KOPT-K1 (cell line): ENCODE measurements around the gene FHAD1.
"Not testable (repeated sequence)": the region's sequence is repeated elsewhere in the genome, so short reads cannot be mapped to it uniquely, and the experiment has no call there.

Source experiments
- H3K27ac ChIP-seq: fragments of 200-600 bp; sonication (generic); 2 replicates; pipeline ENCODE4 v1.5.1; 2016; ENCODE audit warnings: antibody characterized with exemption, mild to moderate bottlenecking, low read depth, low read length; ENCODE audit not compliant: poor library complexity, severe bottlenecking
- H3K36me3 ChIP-seq: fragments of 200-600 bp; sonication (generic); 2 replicates; pipeline ENCODE4 v1.5.1; 2017; ENCODE audit warnings: antibody characterized with exemption, mild to moderate bottlenecking, low read length, moderate library complexity; ENCODE audit not compliant: insufficient read depth
- H3K9me3 ChIP-seq: fragments of 200-600 bp; sonication (generic); 2 replicates; pipeline ENCODE4 v1.5.1; 2017; ENCODE audit warnings: antibody characterized with exemption, low read length, mild to moderate bottlenecking; ENCODE audit not compliant: insufficient read depth, poor library complexity, severe bottlenecking

Gene FHAD1

DNA sequence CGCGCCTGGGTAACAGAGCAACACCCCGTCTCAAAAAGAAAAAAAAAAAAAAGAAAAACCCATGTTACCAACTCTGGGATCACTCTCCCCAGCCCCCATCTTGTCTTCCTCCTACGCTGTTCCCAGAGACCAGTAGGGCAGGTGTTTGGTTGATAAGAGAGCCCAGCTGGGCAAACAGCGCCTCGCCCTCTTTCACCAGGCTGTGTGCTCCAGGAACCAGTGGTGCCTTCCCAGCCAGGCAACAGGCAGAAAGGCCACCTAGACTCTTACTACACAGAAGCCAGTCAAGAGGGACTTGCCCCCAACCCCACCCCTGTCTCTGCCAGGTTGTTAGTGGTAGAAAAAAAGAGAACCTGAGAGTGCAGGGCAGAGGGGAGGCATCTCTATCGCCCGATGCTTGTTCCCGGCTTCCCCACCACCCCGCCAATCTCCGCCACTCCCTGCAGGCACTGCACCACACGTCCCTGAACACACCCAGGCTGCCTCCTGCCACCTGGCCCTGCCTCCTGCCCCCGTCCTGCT is 177.2 kb downstream of the FHAD1 start:
- Histone ChIP-seq H3K9me3 (peaks cover 7% of the 10 kb centered on the region), H3K36me3 (peaks cover 20% of the 10 kb centered on the region; the same call in 1 of the 2 replicates), H3K27ac (no peak overlapping the region)

DNA sequence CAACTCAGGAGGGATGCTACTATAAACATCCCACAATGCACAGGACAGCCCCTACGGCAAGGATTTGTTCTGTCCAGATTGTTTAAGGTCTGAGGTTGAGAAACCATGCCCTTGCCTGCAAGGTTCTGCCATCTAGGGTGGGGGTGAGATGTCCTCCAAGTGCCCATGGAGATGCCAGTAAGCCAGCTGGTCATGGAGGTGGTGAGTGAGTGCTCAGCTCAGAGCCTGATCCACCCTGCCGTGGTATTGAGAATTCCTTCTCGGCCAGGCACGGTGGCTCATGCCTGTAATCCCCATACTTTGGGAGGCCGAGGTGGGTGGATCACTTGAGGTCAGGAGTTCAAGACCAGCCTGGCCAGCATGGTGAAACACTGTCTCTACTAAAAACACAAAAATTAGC is 178.0 kb downstream of the FHAD1 start:
- Histone ChIP-seq H3K27ac (no peak overlapping the region), H3K9me3 (peaks cover 7% of the 10 kb centered on the region), H3K36me3 (peaks cover 20% of the 10 kb centered on the region; the same call in 1 of the 2 replicates)

- H3K36me3 ChIP-seq = peaks cover 20% of the 10 kb centered on the region; the same call in 1 of the 2 replicates
- H3K9me3 ChIP-seq = peaks cover 7% of the 10 kb centered on the region
- H3K27ac ChIP-seq = no peak overlapping the region
Measured at GRCh38 chr1:15425521-15425920, 178.5 kb downstream of the FHAD1 start.

DNA sequence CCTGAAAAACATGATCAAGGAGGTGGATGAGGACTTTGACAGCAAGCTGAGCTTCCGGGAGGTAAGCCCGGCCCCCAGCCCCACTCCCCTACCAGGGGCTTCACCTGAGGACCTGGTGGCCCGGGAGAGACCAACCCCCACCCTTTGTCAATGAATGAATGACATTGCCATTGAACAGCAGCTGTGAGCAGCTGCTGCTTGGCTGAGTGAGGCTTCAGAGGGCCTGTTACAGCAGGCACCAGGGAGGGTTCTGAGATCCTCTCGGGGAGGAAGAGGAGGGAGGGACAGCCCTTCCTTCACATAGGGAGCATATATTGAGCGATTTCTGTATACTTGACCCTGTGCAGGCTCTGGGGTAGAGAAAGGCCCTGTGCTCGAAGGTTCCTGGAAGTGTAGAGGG is 178.9 kb downstream of the FHAD1 start:
- H3K36me3 ChIP-seq = peaks cover 23% of the 10 kb centered on the region; the same call in 1 of the 2 replicates

GRCh38 chr1:15426492-15427279 is 179.7 kb downstream of the FHAD1 start:
- H3K36me3 ChIP-seq = peaks cover 23% of the 10 kb centered on the region; the same call in 1 of the 2 replicates
- no peaks in the 10 kb centered on the region for H3K9me3 ChIP-seq
- H3K27ac ChIP-seq = no peak overlapping the region

More for the DNA sequence above, 178.9 kb downstream of the FHAD1 start:
- H3K9me3 ChIP-seq = peaks cover 2% of the 10 kb centered on the region
- H3K27ac ChIP-seq = no peak overlapping the region

DNA sequence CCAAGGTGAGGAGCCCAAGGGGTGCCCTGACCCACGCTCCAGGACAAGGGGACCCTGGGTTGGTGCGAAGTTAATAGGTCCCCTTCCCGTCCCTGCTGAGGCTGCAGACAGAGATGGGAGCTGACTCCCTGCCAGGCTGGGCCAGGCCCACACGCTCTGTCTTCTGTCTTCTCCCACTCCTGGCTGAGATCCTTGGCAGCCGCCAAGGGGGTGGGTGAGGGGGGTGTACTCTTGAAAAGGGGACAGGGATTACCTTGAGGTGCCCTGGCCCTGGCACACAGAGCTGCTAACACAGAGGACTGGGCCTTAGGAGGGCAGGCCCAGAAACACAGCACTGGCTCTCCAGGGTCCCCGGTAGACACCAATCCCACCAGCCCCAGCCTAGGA is 180.2 kb downstream of the FHAD1 start:
- no peak overlapping the region for H3K27ac ChIP-seq
- no peaks in the 10 kb centered on the region for H3K9me3 ChIP-seq
- peaks cover 23% of the 10 kb centered on the region; the same call in 1 of the 2 replicates for H3K36me3 ChIP-seq

GRCh38 chr1:15428252-15428651 is 181.2 kb downstream of the FHAD1 start:
- peaks cover 23% of the 10 kb centered on the region; the same call in 1 of the 2 replicates for H3K36me3 ChIP-seq
- H3K9me3 ChIP-seq, H3K27ac ChIP-seq: not testable (repeated sequence)

DNA sequence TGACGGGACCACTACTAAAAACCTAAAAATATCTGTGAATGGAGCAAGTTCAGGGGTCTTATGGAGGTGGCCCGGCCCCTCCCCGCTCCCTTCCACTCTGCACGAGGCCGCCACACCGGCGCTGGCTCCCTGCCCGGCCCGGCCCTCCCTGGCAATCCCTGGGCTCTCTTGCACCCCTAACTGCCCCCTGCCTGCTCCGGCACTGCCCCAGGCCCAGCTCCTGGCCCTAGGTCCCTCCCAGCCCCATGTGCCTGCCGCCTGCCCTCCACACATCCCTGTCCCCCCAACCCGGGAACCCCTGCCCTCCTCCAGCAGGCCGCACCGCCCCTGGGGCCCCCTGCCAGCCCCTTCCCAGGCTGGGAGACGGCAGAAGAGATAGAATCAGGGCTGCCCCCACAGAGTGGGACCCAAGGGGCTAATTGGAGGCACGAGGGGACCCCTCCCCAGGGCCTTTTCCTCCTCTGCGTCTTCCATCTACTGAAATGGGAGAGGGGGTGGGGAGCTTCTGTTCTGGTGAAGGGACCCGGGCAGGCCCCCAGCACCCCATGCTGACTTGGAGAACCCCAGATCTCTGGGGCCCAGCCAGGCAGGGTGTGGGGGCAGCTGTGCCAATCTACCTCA is 181.9 kb downstream of the FHAD1 start:
- H3K36me3 ChIP-seq = peaks cover 23% of the 10 kb centered on the region; the same call in 1 of the 2 replicates
- H3K9me3 ChIP-seq = no peaks in the 10 kb centered on the region
- no peak overlapping the region for H3K27ac ChIP-seq

GRCh38 chr1:15429701-15430149 is 182.7 kb downstream of the FHAD1 start:
- H3K36me3 ChIP-seq = peaks cover 23% of the 10 kb centered on the region; the same call in 1 of the 2 replicates
- H3K9me3 ChIP-seq = no peaks in the 10 kb centered on the region
- no peak overlapping the region for H3K27ac ChIP-seq

- Histone ChIP-seq H3K36me3 (peaks cover 23% of the 10 kb centered on the region; the same call in 1 of the 2 replicates), H3K27ac (no peak overlapping the region), H3K9me3 (no peaks in the 10 kb centered on the region)
Measured at GRCh38 chr1:15430787-15431570, 184.0 kb downstream of the FHAD1 start.

- Histone ChIP-seq H3K36me3 (peaks cover 18% of the 10 kb centered on the region; the same call in 1 of the 2 replicates), H3K27ac (no peak overlapping the region), H3K9me3 (no peaks in the 10 kb centered on the region)
Measured at GRCh38 chr1:15431571-15431948, 184.5 kb downstream of the FHAD1 start.

DNA sequence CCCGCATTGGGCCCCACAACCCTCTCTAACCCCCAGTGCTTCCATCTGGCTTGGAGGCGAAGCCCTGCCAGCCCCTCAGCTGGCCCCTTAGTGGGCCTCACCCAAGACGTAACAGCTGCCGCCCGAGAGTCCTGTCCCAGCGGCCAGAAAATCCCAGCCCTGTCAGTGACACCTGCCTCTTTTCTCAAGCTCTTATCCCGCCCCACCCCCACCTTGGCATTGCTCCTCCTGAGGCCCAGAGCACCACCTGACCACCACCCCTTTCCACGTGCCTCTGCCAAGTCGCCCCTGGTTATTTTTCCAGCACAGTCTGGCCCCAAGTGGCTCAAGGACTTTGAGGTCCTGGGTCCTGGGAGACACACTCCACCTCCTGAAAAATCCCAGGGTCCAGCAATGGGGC is 185.3 kb downstream of the FHAD1 start:
- peaks cover 11% of the 10 kb centered on the region; the same call in 1 of the 2 replicates for H3K36me3 ChIP-seq
- H3K9me3 ChIP-seq = no peaks in the 10 kb centered on the region
- no peak overlapping the region for H3K27ac ChIP-seq

DNA sequence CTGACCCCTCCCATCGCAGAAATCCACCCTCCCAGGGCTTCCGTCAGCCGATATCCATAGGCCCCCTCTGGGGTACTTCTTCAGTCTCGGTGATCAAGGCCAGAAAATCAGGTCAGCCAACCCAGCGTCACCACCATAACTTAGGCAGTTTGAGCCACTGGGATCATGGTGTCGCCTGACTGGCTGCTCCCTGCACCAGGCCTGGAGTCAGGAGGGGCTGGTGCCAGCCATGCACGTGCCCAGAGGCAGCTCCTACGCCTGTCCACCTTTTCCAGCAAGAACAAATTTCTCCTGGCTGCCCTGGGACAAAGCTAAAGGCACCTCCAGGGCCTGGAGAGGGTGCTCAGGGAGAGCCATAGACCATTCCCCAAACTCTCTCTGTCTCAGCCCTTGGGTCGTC is 186.4 kb downstream of the FHAD1 start:
- H3K36me3 ChIP-seq = peaks cover 3% of the 10 kb centered on the region; the same call in 1 of the 2 replicates
- H3K9me3 ChIP-seq = no peaks in the 10 kb centered on the region
- no peak overlapping the region for H3K27ac ChIP-seq

DNA sequence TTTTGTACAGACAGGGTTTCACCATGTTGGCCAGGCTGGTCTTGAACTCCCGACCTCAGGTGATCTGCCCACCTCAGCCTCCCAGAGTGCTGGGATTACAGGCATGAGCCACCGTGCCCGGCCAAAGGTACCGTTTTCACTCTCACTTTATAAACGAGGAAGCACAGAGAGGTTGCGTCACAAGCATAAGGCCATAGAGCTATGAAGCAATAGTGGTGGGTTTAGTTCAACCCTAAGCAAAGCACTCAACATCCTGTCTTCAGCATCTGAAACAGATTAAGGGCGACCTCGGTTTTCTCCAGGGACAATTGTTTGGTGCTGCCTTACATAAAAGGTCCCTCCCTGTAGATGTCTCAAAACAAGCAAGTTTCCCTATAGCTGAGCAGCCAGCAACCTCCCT is 187.7 kb downstream of the FHAD1 start:
- H3K9me3 ChIP-seq, H3K27ac ChIP-seq, H3K36me3 ChIP-seq: not testable (repeated sequence)
